Liver (tissue), 9 donors: ENCODE data around the gene SPRR2E. TPM values are rescaled to one million over a fixed set of nuclear protein-coding genes. Genes with fewer than 3 reads are reported as not detected.
"Not testable (repeated sequence)": the region's sequence is repeated elsewhere in the genome, so short reads cannot be mapped to it uniquely, and the experiment has no call there.

Experiments
- DNase-seq: peaks from one replicate; pipeline ENCODE4 v3.0.0-alpha.2; 2017; ENCODE audit warnings: low spot score
- H3K27ac ChIP-seq, 2 donors: one replicate each; pipeline ENCODE4 v1.7.0; 2013; ENCODE audit warnings: inconsistent platforms in 2 of 2, low read length in 2 of 2, control low read depth in 1 of 2, low read depth in 1 of 2, mild to moderate bottlenecking in 1 of 2
- H3K27me3 ChIP-seq, 4 donors: one replicate each; pipeline versions ENCODE4 v1.6.1 to v1.7.0; 2013; ENCODE audit warnings: low read length in 3 of 4, inconsistent platforms in 1 of 4, mild to moderate bottlenecking in 1 of 4, moderate library complexity in 1 of 4; ENCODE audit not compliant: control insufficient read depth in 4 of 4, insufficient read depth in 4 of 4
- H3K36me3 ChIP-seq, 4 donors: one replicate each; pipeline versions ENCODE4 v1.6.1 to v1.7.0; 2013; ENCODE audit warnings: low read length in 3 of 4, mild to moderate bottlenecking in 3 of 4, low read depth in 1 of 4, moderate library complexity in 1 of 4; ENCODE audit not compliant: control insufficient read depth in 4 of 4, insufficient read depth in 3 of 4
- H3K4me1 ChIP-seq, 4 donors: one replicate each; pipeline versions ENCODE4 v1.6.1 to v1.7.0; 2013; ENCODE audit warnings: low read length in 3 of 4, mild to moderate bottlenecking in 3 of 4, moderate library complexity in 1 of 4; ENCODE audit not compliant: control insufficient read depth in 4 of 4, insufficient read depth in 4 of 4
- H3K4me3 ChIP-seq, 3 donors: one replicate each; pipeline versions ENCODE4 v1.6.1 to v1.7.0; 2013; ENCODE audit warnings: low read length in 3 of 3, control low read depth in 1 of 3, low read depth in 1 of 3, mild to moderate bottlenecking in 1 of 3
- H3K9ac ChIP-seq, 2 donors: one replicate each; pipeline ENCODE4 v1.7.0; 2013; ENCODE audit warnings: low read length in 2 of 2, mild to moderate bottlenecking in 2 of 2, moderate library complexity in 2 of 2, control low read depth in 1 of 2, low read depth in 1 of 2
- H3K9me3 ChIP-seq, 4 donors: one replicate each; pipeline versions ENCODE4 v1.6.1 to v1.7.0; 2013; ENCODE audit warnings: low read length in 3 of 4; ENCODE audit not compliant: control insufficient read depth in 4 of 4
- ATF3 ChIP-seq: IDR thresholded peaks from 2 replicates; pipeline ENCODE4 v1.6.1; 2016; ENCODE audit warnings: antibody characterized with exemption
- CTCF ChIP-seq: fragments of 150-350 bp; IDR thresholded peaks from 2 replicates; pipeline ENCODE4 v1.5.1; 2017; ENCODE audit warnings: improper control_type of control experiment, low read depth, low read length; ENCODE audit not compliant: missing input control
- EGR1 ChIP-seq, 2 donors: IDR thresholded peaks; 2 replicates each; pipeline ENCODE4 v1.6.1; 2016 to 2018; ENCODE audit warnings: antibody characterized with exemption in 2 of 2, low read depth in 2 of 2
- FOXA1 ChIP-seq: IDR thresholded peaks from 2 replicates; pipeline ENCODE4 v1.6.1; 2016; ENCODE audit warnings: antibody characterized with exemption
- FOXA2 ChIP-seq: IDR thresholded peaks from 2 replicates; pipeline ENCODE4 v1.6.1; 2016; ENCODE audit warnings: antibody characterized with exemption
- GABPA ChIP-seq, 2 donors: IDR thresholded peaks in 1 of 2; conservative IDR thresholded peaks in 1 of 2; 2 replicates each; pipeline ENCODE4 v1.6.1; 2016; ENCODE audit warnings: antibody characterized with exemption in 2 of 2, mild to moderate bottlenecking in 1 of 2, moderate library complexity in 1 of 2
- JUND ChIP-seq, 2 donors: IDR thresholded peaks; 2 replicates each; pipeline ENCODE4 v1.6.1; 2016; ENCODE audit warnings: antibody characterized with exemption in 2 of 2
- NR2F2 ChIP-seq: IDR thresholded peaks from 2 replicates; pipeline ENCODE4 v1.6.1; 2016; ENCODE audit warnings: antibody characterized with exemption
- RAD21 ChIP-seq, 2 donors: IDR thresholded peaks; 2 replicates each; pipeline ENCODE4 v1.6.1; 2016; ENCODE audit warnings: antibody characterized with exemption in 2 of 2, mild to moderate bottlenecking in 2 of 2
- REST ChIP-seq: IDR thresholded peaks from 2 replicates; pipeline ENCODE4 v1.6.1; 2016; ENCODE audit warnings: antibody characterized with exemption, mild to moderate bottlenecking
- RXRA ChIP-seq, 2 donors: IDR thresholded peaks; 2 replicates each; pipeline ENCODE4 v1.6.1; 2017 to 2018; ENCODE audit warnings: antibody characterized with exemption in 2 of 2, mild to moderate bottlenecking in 1 of 2
- SP1 ChIP-seq: IDR thresholded peaks from 2 replicates; pipeline ENCODE4 v1.6.1; 2018; ENCODE audit warnings: antibody characterized with exemption, mild to moderate bottlenecking
- TAF1 ChIP-seq: conservative IDR thresholded peaks from 2 replicates; pipeline ENCODE4 v1.6.1; 2016; ENCODE audit warnings: antibody characterized with exemption, mild to moderate bottlenecking
- ZBTB33 ChIP-seq: IDR thresholded peaks from 2 replicates; pipeline ENCODE4 v1.6.1; 2016; ENCODE audit warnings: antibody characterized with exemption
- WGBS: extraction: QIAGEN DNeasy Blood & Tissue Kit; methylation state at CpG from one replicate; pipeline ENCODE4 v1.1.7; 2013; 5-methylcytosine and 5-hydroxymethylcytosine counted together
- polyA plus RNA-seq, 2 donors: library from polyadenylated mRNA; stranded (reverse) in 1 of 2; unstranded in 1 of 2; fragments of 200-250 nt in 1 of 2; fragments of >200 nt in 1 of 2; fragmentation: Nextera tagmentation in 1 of 2; extraction: Ambion mirVana in 1 of 2; gene quantifications; one replicate each; pipeline versions ENCODE4 v1.2.1 to v1.2.3, GENCODE V29; 2013 to 2015
- total RNA-seq, 2 donors: library from RNA; depleted of rRNA; stranded (reverse); fragments of >200 nt; gene quantifications; one replicate each; pipeline ENCODE4 v1.2.3, GENCODE V29; 2014
- donor health status: healthy.
- donor health status: healthy.
- donor health status: healthy.
- donor health status: healthy.
- donor health status: healthy.

Gene SPRR2E
- total and polyA plus RNA-seq, 4 donors = not detected

GRCh38 chr1:153122831-153123421, 28.6 kb upstream of the SPRR2E start (continued):
- TF ChIP-seq RXRA (IDR thresholded peaks at IDR 0.05) (no peak), TAF1 (no peak), FOXA2 (no peak), JUND (IDR thresholded peaks at IDR 0.05) (no peak), GABPA (IDR thresholded peaks at IDR 0.05 in 1 of 2, conservative IDR thresholded peaks at IDR 0.05 in 1 of 2) (no peak)

- Histone ChIP-seq H3K36me3 (no peaks in the 10 kb centered on the region), H3K27me3 (no peaks in the 10 kb centered on the region), H3K9me3 (peaks cover 0 to 2% (median under 1%) of the 10 kb centered on the region in 4 donors), H3K4me1 (no peaks in the 10 kb centered on the region), H3K9ac (no peak overlapping the region), H3K27ac (no peak overlapping the region), H3K4me3 (no peak overlapping the region)
- no peak for DNase-seq
- TF ChIP-seq FOXA2 = no peak
- no peak for TF ChIP-seq ZBTB33
- TF ChIP-seq REST = no peak
These were observed 26.6 kb upstream of the SPRR2E start for GRCh38 chr1:153120945-153121344.

- 47% methylated on average over 3 of the region's 3 CpGs for WGBS
- Histone ChIP-seq H3K36me3 (no peaks in the 10 kb centered on the region), H3K27me3 (peaks cover 0 to 3% (median 0%) of the 10 kb centered on the region in 4 donors), H3K4me3 (no peak overlapping the region), H3K4me1 (no peaks in the 10 kb centered on the region), H3K9me3 (peaks cover 0 to 2% (median 0%) of the 10 kb centered on the region in 4 donors), H3K27ac (no peak overlapping the region), H3K9ac (no peak overlapping the region)
- TF ChIP-seq CTCF = no peak
- TF ChIP-seq ATF3 = no peak
- no peak for TF ChIP-seq RAD21 (IDR thresholded peaks at IDR 0.05)
- TF ChIP-seq NR2F2 = no peak
- no peak for TF ChIP-seq RXRA (IDR thresholded peaks at IDR 0.05)
- no peak for TF ChIP-seq TAF1
- TF ChIP-seq SP1 = no peak
- no peak for TF ChIP-seq REST
- no peak for TF ChIP-seq FOXA1
- no peak for TF ChIP-seq EGR1 (IDR thresholded peaks at IDR 0.05; ENCODE audit: low read depth in 2 of 2)
- DNase-seq = no peak
These were observed 25.2 kb upstream of the SPRR2E start for GRCh38 chr1:153119491-153119971.

GRCh38 chr1:153115264-153115663, 20.9 kb upstream of the SPRR2E start:
- not testable (repeated sequence) for H3K4me3 ChIP-seq, H3K27ac ChIP-seq, H3K9me3 ChIP-seq, H3K36me3 ChIP-seq, DNase-seq, H3K27me3 ChIP-seq, H3K9ac ChIP-seq, H3K4me1 ChIP-seq
